CD4-positive, alpha-beta T cell treated with Interferon gamma for 1 hour (primary cell): Measurements from ENCODE around the gene RAB9B.
"Not testable (repeated sequence)": the region's sequence is repeated elsewhere in the genome, so short reads cannot be mapped to it uniquely, and the experiment has no call there.

Source experiments
- DNase-seq: peaks from one replicate; pipeline ENCODE4 v3.0.0-alpha.2; 2020

Gene RAB9B, protein sequence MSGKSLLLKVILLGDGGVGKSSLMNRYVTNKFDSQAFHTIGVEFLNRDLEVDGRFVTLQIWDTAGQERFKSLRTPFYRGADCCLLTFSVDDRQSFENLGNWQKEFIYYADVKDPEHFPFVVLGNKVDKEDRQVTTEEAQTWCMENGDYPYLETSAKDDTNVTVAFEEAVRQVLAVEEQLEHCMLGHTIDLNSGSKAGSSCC

DNA sequence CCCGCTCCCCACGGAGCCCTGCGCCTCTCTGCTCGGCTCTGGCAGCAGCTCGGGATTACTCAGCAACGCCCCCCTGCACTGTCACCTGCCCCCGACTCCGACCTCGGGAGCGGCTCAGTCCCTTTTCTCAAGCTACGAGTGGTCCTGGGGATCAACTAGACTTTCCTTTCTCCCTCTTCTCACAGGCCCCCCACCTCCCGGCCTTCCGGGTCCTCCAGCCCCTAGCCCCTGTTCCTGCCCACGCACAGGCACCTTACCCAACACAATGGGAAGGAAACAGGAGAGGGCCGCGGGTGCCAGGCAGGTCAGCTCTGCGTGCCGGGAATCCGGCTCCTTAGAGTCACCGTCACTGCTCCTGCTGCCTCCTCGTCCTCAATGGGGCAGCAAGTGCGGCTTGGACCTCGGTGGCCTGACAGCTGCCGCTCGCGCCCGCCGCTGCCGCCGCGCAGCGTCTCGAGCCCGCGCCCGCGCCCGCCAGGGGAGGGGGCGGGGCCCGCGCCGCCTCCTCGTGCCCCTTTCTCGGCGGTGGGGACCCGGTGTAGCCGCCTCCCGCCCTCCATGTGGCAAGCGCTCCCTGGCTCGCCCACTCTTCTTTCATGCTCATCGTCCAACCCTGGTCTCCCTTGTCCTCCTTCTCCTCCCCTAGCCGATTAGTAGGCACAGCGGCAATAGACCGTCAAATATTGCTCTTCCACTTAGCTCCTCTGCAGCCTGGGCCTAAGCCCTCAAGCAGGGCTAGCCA is at the start of gene RAB9B:
RAB9B (minus strand) TSS at position 455 of the 742 bp plus-strand sequence. CDS start 6,473 bp downstream, outside the sequence.
- no peak for DNase-seq

DNA sequence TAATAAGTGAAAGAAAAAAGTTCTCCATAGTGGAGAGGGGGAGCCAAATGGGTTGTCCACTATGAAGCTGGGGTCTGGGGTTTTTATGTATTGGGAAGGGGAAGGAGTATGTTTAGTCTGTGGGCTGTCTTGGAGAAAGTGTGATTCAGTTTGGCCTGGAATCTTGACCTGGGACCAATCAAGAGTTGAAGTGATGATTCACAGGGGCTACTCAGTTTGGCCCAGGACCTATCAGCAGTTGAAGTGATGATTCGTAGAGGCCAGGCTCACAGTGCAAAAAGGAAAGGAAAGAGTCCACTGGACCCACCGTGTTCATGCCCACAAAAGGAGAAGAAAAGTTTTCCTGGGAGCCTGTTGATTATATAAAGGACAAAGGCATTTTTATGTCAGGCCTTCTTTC is 47.3 kb upstream of the RAB9B start:
- DNase-seq, result no peak

DNA sequence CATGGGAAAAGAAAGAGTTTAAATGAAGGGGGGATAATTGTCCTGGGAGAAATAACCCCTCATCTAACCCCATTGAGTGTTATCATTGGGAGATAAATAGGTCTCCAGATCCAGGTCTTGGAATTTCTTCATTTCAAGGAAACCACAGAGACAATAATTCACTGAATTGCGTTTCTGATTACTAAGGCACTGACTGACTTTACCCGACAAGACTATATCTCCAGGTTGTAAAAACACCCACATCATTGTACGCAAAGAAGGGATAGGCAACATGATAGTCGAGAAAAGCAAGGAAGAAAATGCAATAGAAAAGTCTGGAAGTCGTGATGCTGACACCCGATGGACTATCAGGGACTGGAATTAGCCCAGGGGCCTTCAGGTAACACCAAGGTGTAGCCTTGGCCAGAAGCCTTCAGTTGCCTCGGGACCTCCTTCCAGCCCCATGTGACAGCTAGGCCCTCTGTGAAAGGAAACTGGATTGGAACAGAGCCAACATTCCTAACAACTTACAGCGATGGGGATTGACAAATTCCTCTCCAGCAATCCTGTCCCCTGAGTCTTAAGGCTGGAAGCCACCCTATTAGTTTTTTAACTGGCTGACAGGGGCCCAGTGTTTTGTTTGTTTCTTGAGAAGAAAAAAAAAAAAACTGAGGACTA is 46.5 kb upstream of the RAB9B start:
- DNase-seq, result no peak

DNA sequence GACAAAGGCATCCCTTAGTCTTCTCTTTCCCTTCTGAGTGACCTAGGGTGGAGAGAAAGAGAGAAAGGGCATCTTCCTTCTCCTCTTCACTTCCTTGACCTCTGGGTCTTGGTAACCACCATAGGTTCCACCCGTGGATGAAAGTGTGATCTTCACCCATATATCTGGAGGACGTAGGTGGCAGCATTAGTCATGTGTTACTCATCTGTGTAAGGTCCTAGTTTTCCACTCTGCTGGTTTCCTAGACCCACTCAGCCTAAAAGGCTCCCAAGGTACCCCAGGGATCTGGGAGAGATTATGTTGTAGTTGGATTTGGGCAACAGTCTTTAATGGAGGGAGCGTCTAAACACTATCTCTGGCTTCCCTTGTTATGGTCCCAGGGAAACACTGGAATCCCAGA is 45.5 kb upstream of the RAB9B start:
- no peak for DNase-seq

DNA sequence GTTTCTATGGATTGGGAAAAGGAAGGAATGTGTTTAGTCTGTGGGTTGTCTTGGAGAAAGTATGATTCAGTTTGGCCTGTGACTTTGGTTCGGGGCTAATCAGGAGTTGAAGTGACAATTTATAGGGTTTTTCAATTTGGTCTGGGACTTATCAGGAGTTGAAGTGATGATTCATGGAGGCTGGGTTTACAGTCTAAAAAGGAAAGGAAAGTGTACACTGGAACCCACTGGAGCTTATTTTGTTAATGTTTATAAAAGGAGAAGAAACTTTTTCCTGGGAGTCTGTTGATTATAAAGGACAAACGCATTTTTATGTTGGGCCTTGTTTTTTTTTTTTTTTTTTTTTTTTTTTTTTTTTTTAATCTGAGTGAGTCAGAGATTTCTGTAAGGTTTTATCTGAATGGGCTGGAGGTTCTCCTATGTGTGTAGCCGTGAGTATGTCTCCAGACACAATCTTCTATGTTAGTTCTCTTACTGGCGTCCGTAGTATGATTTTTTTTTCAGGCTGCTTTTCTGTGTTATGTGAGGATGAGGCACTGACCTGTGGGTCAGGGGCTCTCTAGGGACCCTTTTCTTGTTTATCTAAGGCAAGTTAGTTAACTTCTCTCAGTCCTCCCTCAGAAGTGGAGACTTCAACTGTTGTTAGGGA is 33.0 kb upstream of the RAB9B start:
- no peak for DNase-seq

DNA sequence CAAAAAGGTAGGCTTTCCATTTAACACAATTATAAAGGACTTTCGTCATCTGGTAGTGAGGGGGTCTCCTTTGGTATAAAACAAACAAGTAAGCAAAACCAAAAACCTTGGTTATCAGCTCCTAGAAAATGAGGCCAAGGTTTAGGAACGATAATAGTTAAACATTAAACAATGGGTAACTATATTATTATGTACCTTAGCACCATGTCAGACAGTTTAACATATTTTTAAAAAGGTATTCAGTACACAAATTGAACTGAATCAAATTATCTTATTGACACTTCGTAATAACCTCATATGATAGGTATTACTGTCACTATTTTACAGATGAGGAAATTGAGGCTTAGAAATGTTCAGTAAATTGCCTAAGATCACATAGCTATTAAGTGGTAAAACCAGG is 32.1 kb upstream of the RAB9B start:
- no peak for DNase-seq

DNA sequence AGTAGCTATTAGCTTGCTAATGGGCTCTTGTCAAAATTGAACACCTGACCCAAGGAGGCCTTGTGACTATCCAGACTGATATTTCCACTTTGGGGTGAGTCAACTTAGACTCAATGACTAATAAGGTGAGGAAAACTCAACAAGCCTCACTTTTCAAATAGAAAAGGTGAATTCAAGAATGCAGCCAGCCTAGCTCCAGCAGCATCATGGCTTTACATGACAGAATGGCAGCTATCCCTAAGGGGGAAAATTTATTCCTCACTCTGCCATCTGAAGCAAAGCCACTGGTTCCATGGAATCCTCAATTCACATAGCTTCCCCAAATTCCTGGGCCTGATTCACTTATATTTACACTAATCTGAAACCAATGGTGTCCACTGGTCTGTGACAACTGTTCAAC is 29.1 kb upstream of the RAB9B start:
- DNase-seq, result no peak

DNA sequence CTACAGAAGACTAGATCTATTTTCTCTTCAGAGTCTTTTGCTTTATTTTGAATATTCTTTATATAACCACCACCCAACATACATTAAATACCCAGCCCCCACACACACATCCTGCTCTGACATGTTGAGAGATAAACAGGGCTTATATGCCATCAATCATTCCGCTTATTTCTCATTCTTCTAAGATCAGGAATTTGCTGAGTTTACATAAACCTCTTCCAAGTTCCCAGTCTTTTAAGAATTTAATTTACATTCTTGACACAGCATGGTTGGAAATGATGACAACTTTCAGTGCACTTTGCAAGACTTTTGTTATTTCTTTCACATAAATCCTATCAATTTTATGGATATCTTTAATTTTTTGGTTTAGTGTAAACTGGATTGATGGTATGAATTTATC is 17.5 kb upstream of the RAB9B start:
- DNase-seq, result no peak

DNA sequence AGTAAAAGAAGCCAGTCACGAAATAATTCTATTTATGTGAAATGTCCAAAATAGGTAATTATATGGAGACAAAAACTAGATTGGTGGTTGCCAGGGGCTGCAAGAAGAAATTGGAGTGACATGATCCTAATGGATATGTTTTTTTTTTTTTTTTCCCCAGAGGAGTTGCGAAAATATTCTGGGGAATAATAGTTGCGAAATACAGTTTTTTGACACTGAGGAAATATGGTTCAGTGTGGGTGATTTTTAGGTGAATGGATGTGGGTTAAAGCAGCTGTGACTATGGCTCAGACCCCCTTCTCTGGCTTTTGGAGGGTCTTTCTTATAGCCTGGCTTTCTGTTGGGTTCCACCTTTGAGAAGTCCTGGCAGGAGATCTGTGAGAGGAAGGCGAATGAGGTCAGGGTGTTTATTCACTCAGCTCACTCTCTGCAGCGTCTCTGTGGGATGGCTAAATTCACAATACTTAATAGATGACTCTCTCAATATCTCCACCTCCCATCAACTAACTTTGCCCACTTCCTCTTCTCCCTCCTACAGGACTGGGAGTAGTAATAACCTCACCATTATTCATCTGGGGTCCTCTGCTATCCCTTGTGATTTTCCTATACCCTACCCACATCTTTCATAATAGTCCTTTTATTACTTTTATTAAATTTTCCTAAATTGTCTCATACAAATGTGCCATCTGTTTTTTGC is 15.3 kb upstream of the RAB9B start:
- DNase-seq, result no peak

DNA sequence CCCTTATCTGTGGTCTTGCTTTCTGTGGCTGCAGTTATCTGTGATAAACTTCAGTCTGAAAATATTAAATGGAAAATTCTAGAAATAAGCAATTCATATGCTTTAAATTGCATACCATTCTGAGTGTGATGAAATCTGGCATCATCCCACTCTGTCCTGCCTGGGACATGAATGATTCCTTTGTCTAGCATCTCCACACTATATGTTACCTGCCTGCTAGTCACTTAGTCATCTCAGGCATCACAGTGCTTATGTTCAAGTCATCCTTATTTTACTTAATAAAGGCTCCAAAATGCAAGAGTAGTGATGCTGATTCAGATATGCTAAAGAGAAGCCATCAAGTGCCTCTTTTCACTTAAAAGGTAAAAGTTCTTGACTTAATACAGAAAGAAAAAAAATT is 14.3 kb upstream of the RAB9B start:
- no peak for DNase-seq

DNA sequence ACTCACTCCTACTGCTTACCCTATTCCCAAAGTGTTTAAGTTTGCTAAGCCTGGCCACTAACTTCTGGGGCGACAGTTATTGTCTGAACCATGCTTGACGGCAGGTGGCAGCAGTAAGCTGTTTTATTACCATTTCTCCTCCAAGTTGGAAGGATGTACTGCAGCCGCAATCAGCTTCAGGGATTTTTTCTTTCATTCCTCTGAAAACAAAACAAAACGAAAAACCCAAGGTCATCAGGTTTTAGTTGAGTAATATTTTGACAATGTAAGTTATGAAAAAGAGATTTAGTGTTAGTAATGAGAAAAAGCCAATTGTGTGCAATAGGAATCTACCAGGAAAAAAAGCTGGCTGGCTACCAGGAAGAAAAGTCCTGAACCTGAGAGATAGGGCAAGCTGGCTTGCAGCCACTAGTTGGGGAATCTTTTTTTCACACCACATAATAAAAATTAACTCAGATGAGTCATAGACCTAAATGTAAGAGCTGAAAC is 13.2 kb upstream of the RAB9B start:
- DNase-seq, result peak; percentile 1

DNA sequence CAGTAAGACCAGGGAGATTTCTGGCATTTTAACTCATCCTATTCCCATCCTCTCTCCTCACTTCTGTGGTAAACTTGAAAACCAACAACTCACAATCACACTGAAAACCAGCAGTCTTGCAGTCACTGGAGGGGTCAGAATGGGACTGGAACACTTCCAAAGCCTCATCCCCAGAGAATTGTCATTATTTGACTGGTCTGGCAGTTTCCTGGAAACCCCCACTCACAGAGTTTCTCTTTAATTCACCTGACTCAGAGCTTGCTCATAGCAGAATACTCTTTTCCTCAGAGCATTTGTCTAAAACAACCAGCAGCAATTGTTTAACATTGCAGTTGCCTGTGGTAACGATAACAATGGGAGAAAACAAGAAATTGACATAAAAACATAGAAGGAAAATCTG is 7.3 kb upstream of the RAB9B start:
- DNase-seq, result no peak

DNA sequence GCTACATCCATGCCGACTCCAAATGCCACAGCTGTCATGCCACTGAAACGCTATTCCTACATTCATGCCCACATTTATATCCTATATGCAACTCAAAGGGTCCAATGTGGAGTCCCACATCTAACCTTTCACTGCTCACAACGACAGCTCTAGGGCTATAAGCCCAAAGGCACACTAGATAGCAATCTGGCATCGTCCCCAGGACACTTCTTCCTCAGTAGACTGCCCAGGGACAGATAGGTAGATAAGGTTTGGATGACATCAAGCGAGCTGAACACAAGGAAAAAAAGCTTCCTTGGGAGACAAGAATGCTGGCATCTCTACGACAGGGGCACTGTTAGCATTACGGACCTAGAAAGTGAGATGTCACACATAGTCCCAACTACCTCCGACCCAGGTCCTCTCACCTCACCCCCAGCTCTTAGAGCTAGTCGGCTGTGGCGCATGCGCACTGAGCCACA is 685 bp downstream of the RAB9B start:
- DNase-seq, result peak; percentile 69

DNA sequence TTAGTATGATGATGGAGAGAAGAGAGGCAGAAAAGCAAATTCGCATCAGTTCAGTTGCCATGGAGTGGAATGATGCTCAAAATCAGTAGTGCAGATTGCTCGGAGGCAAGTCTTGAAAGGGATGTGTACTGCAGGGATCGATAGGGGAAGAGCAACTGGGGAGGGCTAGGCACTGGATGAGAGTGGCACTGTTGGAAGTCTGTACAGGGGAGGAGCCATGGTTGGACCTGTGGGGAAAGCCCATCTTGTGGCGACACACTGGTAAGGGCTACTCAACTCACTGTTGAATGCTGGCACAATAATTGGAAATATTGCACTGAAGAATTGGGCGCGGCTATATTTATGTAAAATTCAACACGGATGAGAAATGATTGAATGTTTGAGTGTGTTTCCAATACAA is 1.2 kb downstream of the RAB9B start:
- DNase-seq, result no peak

DNA sequence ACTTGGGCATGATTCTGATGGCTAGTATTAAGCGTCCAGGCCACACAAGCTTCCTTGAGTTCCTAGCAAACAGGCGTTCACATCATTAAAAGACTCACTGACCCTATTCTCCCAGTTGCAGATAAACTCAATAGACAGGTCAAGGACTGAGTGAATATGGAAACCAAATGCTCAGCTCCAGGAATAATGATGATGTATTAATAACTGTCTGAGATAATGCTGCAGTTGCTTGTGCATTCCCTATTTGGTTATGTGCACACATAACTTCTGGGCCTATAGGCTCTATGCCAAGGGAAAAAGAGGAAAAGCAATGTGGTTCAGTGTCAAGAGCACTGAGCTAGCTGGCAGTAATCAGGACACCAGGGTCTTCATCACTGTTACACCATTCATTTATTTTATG is 3.5 kb downstream of the RAB9B start:
- DNase-seq, result no peak

DNA sequence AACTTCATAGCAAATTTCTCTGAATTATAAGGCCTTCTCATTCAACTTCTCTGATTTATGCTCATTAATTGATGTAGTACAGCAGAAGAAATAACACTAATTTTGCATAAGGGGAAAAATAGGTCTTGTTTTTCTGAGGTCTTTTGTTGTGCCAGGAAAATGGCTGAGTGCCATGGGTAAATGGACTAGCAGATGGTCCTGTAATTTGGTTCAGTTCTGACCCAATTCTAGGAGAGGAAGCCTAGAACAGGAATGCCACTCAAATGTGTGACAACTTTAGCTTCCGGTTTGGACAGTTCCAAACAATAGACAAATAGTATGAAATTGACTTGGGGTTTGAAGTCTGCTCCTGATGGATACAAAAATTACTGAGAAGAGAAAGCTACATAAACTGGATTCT is 6.2 kb downstream of the RAB9B start:
- DNase-seq, result no peak

DNA sequence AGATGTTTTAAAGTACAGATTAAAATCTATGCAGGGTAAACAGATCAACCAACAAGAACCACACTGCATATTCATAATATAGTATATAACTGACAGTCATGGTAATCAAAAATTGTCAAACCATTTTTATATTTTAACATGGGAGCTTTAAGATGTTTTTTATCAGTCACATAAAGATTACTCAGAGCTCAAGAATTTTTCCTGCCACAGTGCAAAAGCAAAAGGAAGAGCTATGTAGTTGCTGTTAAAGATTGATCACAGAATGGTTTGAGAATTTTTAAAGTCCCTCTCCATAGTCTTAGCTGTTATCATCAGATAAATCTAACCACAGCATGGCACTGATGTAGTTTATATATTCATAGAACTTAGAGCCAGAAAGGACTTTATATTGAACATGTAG is 8.5 kb downstream of the RAB9B start:
- no peak for DNase-seq

DNA sequence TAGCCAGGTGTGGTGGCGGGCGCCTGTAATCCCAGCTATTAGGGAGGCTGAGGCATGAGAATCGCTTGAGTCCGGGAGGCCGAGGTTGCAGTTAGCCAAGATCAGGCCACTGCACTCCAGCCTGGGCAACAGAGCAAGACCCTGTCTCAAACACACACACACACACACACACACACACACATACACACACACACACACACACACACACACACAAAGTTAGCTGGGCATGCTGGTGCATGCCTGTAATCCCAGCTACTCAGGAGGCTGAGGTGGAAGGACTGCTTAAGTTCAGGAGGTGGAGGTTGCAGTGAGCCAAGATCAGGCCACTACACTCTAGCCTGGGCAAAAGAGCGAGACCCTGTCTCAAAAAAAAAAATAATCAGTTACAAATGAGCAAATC is 11.3 kb downstream of the RAB9B start:
- DNase-seq, result not testable (repeated sequence)

DNA sequence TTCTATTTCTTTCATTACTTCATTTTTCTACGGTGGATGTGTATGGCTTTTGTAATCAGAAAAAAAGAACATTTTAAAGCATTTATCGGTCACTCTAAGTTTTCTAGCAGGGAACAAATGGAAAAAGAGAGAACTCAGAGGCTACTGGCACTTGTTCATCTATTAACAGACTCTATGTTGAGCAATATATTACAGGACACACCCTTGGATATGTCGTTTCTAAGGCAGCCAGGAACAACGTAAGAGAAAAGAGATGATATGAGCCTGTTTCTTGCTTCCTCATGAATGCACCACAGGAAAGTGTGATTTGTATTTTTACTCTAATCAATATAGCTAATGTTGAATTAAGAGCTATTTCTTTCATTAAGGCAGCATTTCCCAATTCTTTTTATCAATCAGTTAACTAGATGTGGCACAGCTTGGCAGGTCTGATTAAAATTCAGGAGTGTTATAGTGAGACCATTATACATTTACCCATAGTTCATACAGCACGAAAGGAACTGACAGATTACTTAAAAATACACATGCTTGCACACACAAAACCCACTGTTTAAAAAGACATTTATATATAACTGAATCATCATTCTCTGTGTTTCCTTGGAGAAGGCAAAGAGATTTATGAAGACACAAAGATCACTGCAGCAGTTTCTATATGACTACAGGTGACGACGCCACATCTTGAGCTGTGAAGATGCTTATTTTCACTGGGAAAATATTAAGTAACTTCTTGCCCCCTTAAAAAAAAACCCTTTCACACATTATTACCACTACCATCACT is 13.0 kb downstream of the RAB9B start:
- DNase-seq, result no peak

DNA sequence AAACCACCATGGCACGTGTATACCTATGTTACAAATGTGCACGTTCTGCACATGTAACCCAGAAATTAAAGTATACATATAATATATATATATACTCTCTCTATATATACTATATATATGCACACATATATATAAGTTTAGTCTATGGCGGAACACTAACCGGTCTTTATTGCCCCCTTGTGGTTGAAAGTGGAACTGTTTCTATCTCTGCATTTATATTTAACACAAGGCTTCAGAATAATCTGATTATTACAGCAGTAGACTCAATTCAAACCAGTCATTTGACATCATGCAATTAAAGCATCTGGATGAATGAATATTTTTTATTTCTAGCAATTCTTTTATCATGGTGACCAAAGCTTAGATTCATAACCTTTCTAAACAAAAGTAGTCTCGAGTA is 14.6 kb downstream of the RAB9B start:
- no peak for DNase-seq

DNA sequence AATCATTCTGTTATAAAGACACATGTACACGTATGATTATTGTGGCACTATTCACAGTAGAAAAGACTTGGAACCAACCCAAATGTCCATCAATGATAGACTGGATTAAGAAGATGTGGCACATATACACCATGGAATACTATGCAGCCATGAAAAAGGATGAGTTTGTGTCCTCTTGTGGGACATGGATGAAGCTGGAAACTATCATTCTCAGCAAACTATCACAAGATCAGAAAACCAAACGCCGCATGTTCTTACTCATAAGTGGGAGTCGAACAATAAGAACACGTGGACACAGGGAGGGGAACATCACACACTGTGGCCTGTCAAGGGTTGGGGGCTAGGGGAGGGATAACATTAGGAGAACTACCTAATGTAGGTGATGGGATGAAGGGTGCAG is 15.0 kb downstream of the RAB9B start:
- DNase-seq, result not testable (repeated sequence)

DNA sequence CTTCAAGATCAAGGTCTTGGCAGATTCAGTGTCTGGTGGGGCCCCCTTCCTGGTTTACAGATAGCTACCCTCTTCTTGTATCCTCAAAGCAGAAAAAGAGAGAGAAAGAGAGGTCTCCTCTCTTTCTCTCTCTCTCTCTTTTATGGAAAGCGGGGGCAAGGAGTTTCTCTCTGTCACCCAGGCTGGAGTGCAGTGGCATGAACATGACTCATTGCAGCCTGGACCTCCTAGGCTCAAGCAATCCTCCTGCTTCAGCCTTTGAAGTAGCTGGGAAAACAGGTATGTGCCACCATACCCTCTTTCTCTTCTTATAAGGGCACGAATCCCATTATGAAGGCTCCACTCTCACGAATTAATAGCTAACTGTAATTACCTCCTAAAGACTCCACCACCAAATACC is 20.2 kb downstream of the RAB9B start:
- DNase-seq, result no peak
